ENCODE measurements around the gene RARA. TPM values are rescaled to one million over a fixed set of nuclear protein-coding genes. Genes with fewer than 3 reads are reported as not detected.

RARA gene
- total RNA-seq, 1 donor from 2014 or later, result 39.2 TPM

DNA sequence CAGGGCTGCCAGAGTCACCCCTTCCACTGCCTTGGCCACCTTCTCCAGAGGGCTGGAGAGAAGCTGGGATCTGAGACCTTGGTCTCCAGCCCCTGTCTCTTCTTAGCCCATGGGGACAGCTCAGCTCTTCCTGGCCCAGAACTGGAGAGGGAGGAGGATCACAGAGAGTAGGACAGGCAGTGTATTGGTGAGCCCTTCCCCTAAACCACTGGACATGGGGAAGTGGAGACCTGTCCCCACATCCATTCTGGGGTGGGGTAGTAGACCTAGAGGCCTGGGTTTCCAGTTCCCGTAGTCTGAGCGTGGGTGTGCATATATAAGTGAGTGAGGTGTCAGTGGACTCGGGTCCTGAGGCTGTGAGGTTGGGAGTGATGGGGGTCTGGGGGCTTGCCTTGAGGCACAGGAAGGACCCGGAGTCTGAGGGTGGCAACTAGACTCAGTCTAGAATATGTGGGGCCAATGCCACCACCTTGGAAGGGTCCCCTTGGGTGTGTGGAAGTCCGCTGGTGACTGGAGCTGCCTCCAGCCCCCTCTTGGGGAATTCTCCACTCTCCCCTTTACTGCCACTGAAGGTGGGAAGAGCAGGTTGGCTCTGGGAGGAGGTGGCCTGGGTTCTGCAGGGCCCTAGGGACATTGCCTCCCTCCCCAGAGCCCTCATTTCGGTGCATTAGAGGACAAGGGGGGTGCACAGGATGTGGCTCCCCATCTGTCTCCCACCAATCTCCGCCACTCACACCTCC, 35.6 kb downstream of the RARA start:
- no peak for DNase-seq (ENCODE audit: low read depth)

DNA sequence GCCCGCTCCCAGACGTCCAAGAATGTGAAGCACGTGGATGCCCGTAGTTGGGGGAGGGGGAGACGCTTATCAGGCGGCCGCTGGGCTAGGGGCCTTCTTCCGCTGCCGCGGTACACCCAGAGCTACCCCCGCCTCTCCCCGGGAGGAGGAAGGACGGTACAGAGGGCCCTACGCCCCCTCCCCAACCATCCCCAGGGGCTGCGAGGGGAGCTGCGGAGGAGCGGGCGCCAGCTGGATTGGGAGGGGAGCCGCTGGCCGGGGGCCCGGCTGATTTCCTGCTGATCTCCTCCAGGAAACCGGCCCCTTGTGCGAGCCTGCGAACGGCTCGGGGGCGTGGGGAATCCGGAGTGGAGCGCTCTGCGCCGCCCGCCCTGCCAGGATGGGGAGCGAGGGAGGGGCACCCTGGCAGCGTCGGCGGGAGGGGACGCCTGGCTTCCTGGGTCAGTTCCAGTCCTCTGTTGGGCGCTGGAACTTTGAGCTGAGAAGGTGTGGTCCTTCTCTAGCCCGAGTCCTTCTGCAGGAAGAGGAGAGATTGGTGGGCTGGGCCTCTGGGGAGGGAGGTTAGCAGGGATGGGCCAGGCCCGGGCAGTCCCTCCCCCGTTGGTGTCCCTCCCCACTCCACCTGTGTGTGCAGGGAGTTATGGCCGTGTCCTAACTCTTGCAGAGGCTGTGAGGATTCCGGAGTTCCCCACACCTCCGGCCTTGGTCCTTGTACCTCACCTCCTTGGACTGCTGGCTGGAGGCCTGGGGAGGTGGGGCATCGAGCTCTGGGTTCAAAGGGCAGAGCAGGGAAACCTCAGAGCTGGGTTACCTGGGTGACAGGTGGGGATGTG, 36.4 kb downstream of the RARA start:
- DNase-seq (ENCODE audit: low read depth), result peak; percentile 83

DNA sequence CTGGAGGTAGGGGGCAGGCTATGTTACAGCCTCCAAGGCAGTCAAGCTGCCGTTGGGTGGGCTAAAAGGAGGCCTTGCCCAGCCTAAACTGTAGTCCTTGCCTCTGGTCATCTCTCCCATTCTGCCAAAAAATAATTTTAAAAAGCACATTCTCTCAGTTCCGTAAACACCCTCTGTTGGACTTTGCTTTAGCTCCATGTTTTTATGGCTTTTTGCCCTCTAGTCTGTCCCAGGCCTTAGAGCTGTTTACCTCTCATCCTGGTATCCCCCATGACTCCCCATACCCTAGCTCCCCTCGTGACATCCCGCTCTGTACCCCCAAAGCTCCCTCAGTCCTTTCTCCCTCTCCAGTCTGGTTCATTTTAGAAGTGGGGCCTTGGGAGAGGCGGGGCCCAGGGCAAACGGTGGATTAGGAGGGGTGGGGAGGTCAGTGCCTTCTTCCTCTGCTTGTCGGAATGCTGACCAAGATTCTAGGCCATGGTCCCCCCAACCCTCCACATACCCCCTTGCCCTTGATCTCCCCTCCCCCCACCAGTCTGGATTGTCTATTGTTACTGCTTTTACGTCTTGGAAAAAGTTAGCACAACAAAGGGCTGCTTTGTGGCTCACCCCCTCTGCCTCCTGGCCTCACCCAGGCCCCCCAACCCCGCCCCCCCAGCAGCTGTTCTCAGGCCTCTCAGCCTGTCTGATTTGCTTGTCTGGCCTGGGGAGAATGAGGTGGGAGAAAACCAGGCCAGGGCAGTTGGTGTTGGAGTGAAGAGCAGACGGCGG, 37.2 kb downstream of the RARA start:
- peak; percentile 95 for DNase-seq (ENCODE audit: low read depth)

DNA sequence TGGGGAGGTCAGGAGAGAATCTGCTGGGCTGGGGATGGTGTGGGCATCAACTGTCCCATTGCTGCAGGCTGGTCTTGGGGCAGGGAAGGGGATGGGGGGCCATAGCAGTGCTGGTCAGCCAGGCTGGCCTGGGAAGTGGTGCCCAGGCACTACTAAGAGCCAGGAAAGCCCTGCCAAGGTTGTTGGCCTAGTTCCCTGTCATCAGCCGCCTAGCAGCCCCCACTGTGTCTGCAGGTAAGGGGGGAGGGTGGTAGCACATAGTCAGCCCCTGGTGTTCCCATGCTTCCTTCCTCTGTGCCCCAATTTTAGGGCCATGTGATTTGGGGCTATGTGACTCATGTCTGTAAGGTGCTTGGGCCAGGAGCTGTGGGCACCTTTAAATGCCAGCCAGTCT, 37.8 kb downstream of the RARA start:
- DNase-seq (ENCODE audit: low read depth), result no peak

DNA sequence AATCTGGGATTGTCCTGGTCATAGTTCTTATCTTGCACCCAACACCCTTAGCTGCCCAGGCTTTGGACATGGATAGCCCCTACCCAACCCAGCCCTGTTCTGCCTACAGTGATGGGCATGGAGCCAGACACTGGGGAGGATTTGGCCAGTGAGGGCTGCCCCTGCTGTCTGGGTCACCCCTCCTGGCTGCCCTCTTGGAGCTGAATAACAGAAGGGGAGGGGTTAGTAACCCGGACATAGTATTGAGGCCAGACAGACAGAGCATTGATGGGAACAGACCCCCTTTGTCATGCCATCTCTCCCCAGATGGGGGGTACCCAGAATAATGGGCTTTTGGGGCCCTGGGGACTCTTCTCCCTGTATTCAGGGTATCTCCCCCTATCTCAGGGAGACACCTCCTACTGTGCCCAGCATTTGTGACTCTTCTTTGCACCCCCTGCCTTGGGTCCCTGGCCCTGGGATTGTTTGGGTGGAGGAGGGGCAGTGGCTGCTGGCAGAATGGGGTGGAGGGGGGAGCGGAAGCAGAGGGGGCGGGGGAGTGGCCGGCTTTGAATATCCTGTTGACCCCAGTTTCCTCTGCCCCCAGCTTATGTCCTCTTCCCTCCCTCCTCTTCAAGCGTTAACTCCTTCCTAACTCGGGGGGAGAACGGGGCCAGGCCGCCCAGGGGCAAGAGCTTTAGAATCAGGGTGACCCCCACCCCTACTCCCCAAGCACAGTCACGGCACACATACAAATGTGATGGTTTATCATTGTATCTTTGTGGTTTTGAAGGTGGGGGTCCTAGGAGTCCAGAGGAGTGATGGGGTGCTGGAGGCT, 38.5 kb downstream of the RARA start:
- DNase-seq (ENCODE audit: low read depth), result peak; percentile 53

DNA sequence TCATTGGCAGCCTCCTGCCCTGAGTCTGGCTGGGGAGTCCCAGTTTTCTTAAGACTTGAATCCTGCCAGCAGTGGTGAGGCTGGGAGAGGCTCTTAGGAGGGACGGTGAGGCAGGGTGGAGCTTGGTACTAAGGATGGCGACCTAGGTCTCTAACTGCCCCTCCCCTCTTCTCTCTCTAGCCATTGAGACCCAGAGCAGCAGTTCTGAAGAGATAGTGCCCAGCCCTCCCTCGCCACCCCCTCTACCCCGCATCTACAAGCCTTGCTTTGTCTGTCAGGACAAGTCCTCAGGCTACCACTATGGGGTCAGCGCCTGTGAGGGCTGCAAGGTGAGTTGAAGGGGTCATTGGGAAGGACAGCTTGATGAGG, 39.1 kb downstream of the RARA start:
- no peak for DNase-seq (ENCODE audit: low read depth)

DNA sequence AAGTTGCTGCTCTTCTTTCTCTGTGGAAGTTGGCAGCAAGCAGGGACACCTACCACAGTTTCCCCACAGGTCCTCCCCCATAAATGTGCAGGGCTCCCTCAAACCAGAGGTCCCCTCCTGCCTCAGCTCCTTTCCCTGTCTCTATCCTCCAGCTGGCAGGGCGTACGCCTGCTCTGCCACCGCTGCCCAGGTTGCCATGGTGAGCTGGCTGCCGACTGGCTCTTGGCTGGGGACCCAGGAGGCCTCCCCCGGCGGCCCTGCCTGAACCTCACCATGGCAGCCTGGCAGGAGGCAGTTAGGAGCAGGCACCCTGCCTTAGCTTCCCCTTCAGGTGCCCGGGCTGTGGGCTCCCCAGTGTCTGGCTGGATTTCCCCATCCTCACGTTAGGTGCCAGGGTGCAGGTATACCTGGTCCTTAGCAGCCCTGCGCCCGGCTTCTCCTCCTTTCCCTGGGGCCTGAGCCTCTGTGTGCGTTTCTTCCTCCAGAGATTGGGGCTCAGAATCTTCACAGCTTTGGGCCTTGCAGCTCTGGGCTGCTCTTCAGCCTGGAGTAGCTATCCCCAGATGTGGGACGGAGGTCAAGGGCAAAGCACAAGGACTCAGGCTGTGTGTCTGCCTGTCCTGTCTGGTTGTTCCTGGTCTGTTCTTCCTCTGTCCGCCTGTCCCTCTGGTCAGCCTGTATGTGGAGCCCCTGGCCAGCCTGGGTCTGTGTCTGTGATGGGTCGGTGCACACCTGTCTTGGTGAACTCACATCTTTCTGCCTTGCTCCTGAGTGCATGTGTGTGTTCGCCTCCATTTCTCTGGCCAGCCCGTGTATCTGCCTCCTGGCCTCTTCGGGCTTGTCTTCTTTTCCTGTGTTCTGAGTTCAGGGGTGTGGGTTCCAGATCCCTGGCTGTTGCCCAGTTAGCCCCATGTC, 39.8 kb downstream of the RARA start:
- DNase-seq (ENCODE audit: low read depth), result no peak

DNA sequence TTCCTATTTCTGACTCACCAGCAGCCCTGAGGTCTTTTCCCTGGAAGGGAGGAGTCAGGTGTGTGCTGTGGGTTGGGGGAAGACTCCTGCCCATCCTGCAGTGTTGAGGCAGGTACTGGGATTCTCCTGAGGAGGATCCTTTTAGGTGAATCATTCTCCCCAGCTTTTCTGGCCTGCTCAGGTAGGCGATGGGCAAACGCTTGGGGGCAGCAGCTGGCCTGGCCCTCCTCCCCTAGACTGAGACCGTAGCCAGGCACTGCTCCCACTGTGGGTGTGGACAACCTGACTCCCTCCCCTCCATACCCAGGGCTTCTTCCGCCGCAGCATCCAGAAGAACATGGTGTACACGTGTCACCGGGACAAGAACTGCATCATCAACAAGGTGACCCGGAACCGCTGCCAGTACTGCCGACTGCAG, 40.5 kb downstream of the RARA start:
- no peak for DNase-seq (ENCODE audit: low read depth)

DNA sequence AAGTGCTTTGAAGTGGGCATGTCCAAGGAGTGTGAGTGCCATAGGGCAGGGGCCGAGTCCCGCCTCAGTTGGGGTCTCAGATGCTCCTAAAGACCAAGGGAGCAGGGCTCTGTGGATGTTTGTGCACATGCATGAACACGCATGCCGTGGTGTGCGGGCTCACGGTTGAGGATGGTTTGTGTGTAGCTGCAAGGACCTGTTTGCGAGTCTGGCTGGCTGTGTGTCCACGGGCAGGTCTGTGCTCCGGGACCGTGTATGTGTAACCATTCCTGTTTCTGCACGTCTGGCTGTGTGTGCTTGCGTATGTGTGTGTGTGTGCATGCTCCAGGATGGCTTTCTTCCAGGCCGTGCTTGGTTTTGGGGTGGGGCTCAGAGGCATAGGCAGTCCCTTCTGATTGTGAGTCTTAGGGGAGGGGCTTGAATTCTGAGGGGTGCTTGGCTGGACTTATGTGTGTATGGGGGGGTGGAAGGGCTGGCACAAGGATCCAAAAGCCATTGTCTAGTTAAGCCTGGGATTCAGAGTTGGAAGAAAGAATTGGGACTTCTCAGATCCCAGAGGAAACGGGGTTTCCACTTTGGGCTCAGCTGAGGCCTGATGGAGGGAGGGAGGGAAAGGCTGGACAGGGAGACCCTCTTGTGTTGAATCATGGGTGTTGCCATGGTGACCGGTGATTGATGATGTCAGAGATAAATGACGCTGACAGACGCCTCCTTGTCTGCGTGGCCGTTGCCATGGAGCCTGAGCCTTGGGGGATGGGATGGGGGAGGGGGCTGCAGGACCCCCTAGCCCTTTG, 41.1 kb downstream of the RARA start:
- peak; percentile 41 for DNase-seq (ENCODE audit: low read depth)

DNA sequence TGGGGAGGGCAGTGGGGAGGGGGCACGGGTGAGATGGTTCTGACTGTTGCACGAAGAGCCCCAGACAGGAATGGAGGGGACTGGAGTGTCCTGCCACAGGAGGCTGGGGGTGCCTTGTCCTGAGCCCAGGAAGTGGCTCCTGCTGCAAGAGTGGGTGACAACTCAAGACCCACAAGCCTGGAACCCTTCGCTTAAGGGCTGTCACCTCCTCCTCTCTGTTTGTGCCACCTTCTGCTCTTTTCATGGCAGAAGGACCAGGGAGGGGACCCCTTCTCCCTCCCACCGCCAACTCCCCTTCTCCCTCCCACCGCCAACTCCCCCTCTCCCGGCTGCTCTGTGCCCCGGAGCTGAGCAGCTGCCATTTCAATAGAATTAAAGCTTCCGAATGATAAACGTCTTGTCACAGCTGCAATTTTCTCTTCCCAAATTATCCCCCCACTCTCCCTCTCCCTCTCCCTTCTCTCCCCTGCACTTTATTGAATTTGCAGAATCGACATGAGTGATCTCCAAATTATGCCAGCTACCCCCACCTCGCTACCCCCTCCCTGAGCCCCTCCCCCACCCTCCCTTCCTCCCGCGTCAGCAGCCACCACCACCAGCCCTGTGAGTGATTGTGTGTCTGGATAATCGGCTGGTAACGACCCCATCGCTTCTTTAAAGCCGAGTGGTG, 41.8 kb downstream of the RARA start:
- DNase-seq (ENCODE audit: low read depth), result no peak

DNA sequence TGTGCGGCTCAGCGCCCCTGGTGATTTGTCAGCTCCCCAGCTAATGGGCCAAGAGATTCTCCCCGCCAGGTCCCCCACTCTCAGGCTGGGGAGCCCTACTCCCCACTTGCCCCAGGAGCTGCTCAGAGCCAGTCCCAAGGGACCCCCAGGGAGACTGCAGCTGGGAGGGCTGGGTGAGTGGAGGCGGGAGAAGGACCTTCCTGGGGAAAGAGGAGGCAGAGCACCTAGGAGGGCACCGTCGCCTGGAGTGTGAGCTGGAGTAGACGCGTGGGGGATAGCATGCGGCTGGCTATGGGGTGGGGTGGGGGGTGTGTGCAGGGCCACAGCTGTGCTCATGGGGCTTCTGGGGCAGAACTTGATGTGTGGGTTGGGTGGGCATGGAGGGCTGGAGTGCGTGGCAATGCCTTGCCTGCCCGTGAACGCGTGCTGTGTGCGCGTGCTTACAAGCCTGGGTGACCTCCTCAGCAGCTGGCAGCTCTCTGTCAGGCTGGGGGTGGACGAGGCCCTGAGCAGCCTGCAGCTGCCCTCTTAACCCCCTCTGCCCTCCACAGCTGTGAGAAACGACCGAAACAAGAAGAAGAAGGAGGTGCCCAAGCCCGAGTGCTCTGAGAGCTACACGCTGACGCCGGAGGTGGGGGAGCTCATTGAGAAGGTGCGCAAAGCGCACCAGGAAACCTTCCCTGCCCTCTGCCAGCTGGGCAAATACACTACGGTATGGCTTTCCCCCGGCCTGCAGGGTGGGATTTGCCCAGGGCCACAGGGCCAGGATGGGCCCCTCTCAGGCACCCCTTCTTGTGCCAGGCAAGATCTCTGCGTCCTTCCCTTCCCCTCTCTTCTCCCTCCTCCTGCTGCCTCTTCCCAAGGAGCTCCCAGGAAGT, 42.6 kb downstream of the RARA start:
- DNase-seq (ENCODE audit: low read depth), result peak; percentile 58

DNA sequence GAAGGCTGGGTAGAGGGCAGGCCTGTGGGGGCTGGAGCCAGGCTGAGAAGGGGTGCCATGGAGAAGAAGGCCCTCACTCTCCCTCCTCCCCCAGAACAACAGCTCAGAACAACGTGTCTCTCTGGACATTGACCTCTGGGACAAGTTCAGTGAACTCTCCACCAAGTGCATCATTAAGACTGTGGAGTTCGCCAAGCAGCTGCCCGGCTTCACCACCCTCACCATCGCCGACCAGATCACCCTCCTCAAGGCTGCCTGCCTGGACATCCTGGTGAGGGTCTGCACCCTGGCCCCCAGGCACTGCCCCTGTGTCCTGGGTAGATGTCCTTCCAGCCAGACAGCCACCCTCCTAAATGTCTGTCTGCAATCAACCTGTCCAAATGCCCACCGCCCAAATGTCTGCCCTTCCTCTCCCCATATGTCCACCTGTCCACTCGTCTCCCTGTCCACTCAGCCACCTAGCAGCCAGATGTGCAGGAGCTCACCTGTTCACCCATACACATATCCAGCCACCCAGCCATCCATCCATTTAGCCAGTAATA, 43.3 kb downstream of the RARA start:
- DNase-seq (ENCODE audit: low read depth), result no peak

DNA sequence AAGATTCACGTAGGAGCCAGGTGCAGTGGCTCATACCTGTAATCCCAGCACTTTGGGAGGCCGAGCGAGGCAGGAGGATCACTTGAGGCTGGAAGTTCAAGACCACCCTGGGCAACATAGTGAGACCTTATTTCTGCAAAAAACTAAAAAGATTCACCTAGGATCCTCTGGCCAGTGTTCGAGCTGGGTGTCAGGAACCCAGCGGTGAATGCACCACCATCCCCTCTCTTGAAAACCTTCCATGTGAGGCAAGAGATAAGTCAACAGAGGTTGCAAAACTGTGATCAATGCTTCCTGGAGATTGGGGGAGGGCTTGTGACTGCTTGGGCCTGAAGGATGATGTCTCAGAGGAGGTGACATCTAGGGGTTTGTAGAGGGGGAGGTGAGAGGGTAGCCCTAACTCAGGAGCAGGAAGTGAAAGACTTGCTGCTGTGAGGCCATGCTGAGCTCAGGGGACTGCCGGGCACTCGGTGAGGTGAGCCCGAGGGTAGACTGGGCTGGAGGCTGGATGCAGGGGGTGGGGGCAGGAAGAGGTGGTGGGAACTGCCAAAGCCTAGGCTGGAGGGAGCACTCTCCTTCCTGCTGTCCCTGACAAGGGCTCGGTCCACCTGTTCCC, 43.9 kb downstream of the RARA start:
- no peak for DNase-seq (ENCODE audit: low read depth)

DNA sequence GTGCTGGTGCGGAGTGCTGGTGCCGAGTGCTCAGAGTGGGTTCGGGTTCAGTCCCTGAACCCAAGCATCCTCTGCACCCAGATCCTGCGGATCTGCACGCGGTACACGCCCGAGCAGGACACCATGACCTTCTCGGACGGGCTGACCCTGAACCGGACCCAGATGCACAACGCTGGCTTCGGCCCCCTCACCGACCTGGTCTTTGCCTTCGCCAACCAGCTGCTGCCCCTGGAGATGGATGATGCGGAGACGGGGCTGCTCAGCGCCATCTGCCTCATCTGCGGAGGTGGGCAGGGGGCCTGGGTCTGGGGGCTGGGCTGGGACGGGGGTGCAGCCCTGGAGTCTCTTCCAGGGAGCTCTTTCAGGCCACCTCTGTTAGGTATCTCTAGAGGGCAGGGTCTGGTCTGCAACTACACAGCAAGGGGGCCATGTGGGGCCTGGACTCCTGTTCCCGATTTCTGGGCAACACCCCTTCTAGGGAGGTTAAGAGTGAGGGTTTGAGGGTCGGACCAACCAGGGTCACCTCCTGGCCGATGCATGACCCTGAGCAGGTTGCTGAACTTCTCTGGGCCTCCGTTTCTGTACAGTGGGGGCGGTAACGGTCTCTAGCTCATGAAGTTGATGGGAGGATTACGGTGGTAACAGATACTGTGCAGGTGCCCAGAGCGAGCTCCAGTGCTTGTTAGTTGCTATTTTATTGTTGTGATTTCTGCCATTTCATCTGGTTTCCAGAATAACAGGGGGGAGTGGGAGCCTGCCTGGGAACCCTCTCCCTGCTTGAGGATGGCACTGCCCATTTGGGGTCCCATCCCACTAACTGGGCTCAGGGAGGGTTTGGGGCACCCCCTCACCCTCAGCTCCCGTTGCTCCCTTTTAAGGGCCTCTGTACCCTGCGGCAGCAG, 45.5 kb downstream of the RARA start:
- no peak for DNase-seq (ENCODE audit: low read depth)

DNA sequence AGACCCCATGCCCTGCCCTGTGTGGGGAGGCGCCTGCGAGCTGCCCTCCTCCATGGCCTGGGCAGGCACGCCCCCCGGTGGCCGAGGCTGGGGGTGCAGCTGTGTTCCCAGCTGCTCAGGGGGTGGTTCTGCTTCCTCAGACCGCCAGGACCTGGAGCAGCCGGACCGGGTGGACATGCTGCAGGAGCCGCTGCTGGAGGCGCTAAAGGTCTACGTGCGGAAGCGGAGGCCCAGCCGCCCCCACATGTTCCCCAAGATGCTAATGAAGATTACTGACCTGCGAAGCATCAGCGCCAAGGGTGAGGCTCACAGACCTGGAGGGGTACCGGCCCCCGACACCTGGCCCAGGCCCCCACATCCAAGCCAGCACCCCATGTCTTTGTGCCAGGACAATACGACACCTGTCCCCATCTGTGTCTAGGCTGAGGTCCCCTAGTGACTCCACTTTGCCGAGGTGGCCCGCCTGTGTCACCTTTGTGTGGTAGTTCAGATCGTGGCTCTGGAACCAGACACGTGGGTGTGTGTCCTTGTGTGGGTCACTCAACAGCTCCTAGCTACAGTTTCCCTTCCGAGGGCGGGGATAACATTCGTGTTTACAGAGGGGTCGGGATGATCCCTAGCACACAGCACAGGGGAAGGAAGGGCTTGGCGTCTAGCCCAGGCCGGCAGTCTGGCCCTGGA, 46.3 kb downstream of the RARA start:
- peak; percentile 58 for DNase-seq (ENCODE audit: low read depth)

All from myocyte (in vitro differentiated cells).